ENCODE measurements around the gene RBP7.
"Not testable (repeated sequence)": the region's sequence is repeated elsewhere in the genome, so short reads cannot be mapped to it uniquely, and the experiment has no call there.

GRCh38 chr1:10020678-10021077 lies 23.6 kb downstream of the RBP7 start:
- not testable (repeated sequence) for TF ChIP-seq CTCF (conservative IDR thresholded peaks at IDR 0.05; ENCODE audit: low read length); EZH2phosphoT487 (IDR thresholded peaks at IDR 0.05; ENCODE audit: borderline replicate concordance)

Data from Loucy (cell line).